SK-N-SH (cell line): ENCODE measurements around the gene TMEM97. TPM values are rescaled to one million over a fixed set of nuclear protein-coding genes. Genes with fewer than 3 reads are reported as not detected.

ENCODE experiments used
- CTCF ChIA-PET: fragments of 300-600, 350-600 bp; formaldehyde crosslinking; extraction: SDS; loops from one replicate; lab custom pipeline; 2021; lab: Yijun Ruan, JAX
- POLR2A ChIA-PET: fragments of 350-600 bp; sonication (Branson Sonifier 250); formaldehyde crosslinking; extraction: SDS; loops from one replicate; lab custom pipeline; 2020; ENCODE audit warnings: antibody characterized with exemption, inconsistent platforms; lab: Yijun Ruan, JAX
- DNase-seq: peaks from one replicate; pipeline ENCODE4 v3.0.0; 2012
- H2AFZ ChIP-seq: fragments of 200-600 bp; sonication (generic); 2 replicates; pipeline ENCODE4 v1.8.1; 2016; ENCODE audit warnings: antibody characterized with exemption, mild to moderate bottlenecking, low read depth
- H3F3A ChIP-seq: fragments of 200-600 bp; sonication (generic); replicated peaks from 2 replicates; pipeline ENCODE3; 2016; ENCODE audit warnings: antibody characterized with exemption, mild to moderate bottlenecking; ENCODE audit not compliant: insufficient read depth
- H3K27ac ChIP-seq, 2 experiments: fragments of 200-500 bp in 1 of 2; fragments of 200-600 bp in 1 of 2; sonication (Bioruptor generic) in 1 of 2; sonication (generic), shearing (Covaris generic) in 1 of 2; 2 replicates each; pipeline versions ENCODE4 v1.5.1 to v1.6.1; 2014 to 2016; ENCODE audit warnings: low read depth in 2 of 2, inconsistent platforms in 1 of 2, low read length in 1 of 2, mild to moderate bottlenecking in 1 of 2, mixed read lengths in 1 of 2
- H3K27me3 ChIP-seq: fragments of 200-600 bp; sonication (generic), shearing (Covaris generic); 2 replicates; pipeline ENCODE4 v1.6.1; 2016; ENCODE audit warnings: mixed run types; ENCODE audit not compliant: insufficient read depth
- H3K36me3 ChIP-seq, 2 experiments: fragments of 200-500 bp in 1 of 2; fragments of 200-600 bp in 1 of 2; sonication (Bioruptor generic) in 1 of 2; sonication (generic) in 1 of 2; replicated peaks in 1 of 2; 2 replicates each; pipeline versions ENCODE3 to v1.5.1; 2014 to 2016; ENCODE audit warnings: low read length in 1 of 2, mild to moderate bottlenecking in 1 of 2; ENCODE audit not compliant: insufficient read depth in 2 of 2, control insufficient read depth in 1 of 2
- H3K4me1 ChIP-seq, 2 experiments: fragments of 200-500 bp in 1 of 2; fragments of 200-600 bp in 1 of 2; sonication (Bioruptor generic) in 1 of 2; sonication (generic), shearing (Covaris generic) in 1 of 2; 2 replicates each; pipeline versions ENCODE4 v1.5.1 to v1.6.1; 2014 to 2016; ENCODE audit warnings: low read depth in 1 of 2, low read length in 1 of 2, mixed run types in 1 of 2; ENCODE audit not compliant: insufficient read depth in 2 of 2, control insufficient read depth in 1 of 2
- H3K4me2 ChIP-seq: fragments of 200-600 bp; sonication (generic), shearing (Covaris generic); 2 replicates; pipeline ENCODE4 v1.6.1; 2017; ENCODE audit warnings: mixed run types
- H3K4me3 ChIP-seq, 2 experiments: fragments of 200-500 bp in 1 of 2; fragments of 200-600 bp in 1 of 2; sonication (Bioruptor generic) in 1 of 2; sonication (generic), shearing (Covaris generic) in 1 of 2; 2 replicates each; pipeline versions ENCODE4 v1.5.1 to v1.8.1; 2014 to 2016; ENCODE audit warnings: low read depth in 2 of 2, inconsistent platforms in 1 of 2, low read length in 1 of 2, mild to moderate bottlenecking in 1 of 2, mixed read lengths in 1 of 2, moderate library complexity in 1 of 2
- H3K79me2 ChIP-seq: fragments of 200-600 bp; sonication (generic); 2 replicates; pipeline ENCODE4 v1.8.1; 2017; ENCODE audit warnings: mild to moderate bottlenecking; ENCODE audit not compliant: insufficient read depth
- H3K9ac ChIP-seq: fragments of 200-600 bp; sonication (generic); 2 replicates; pipeline ENCODE4 v1.6.1; 2017; ENCODE audit warnings: mixed run types
- H3K9me2 ChIP-seq: fragments of 200-600 bp; sonication (generic); 2 replicates; pipeline ENCODE4 v1.6.1; 2017; ENCODE audit warnings: mixed run types
- H3K9me3 ChIP-seq: fragments of 200-600 bp; sonication (generic); 2 replicates; pipeline ENCODE4 v1.6.1; 2017; ENCODE audit warnings: mixed run types, mild to moderate bottlenecking, moderate library complexity
- H4K20me1 ChIP-seq: fragments of 200-600 bp; sonication (generic); 2 replicates; pipeline ENCODE4 v1.6.1; 2017; ENCODE audit warnings: mild to moderate bottlenecking, mixed run types; ENCODE audit not compliant: insufficient read depth
- ELF1 ChIP-seq: IDR thresholded peaks from 2 replicates; pipeline ENCODE4 v1.4.0; 2012
- EP300 ChIP-seq, 2 experiments: IDR thresholded peaks; 2 replicates each; pipeline versions ENCODE4 v1.4.0 to v1.6.1; 2012; ENCODE audit warnings: borderline replicate concordance in 1 of 2, low read depth in 1 of 2, low read length in 1 of 2
- EZH2phosphoT487 ChIP-seq: fragments of 200-600 bp; sonication (generic); IDR thresholded peaks from 2 replicates; pipeline ENCODE4 v1.6.1; 2017; ENCODE audit warnings: low read depth, mixed run types, mild to moderate bottlenecking, antibody characterized with exemption, moderate library complexity, borderline replicate concordance
- FOSL2 ChIP-seq: IDR thresholded peaks from 2 replicates; pipeline ENCODE4 v1.4.0; 2012; ENCODE audit warnings: low read depth, mild to moderate bottlenecking, moderate library complexity, borderline replicate concordance
- FOXJ3 ChIP-seq: sonication (generic); formaldehyde crosslinking; IDR thresholded peaks from 2 replicates; pipeline ENCODE4 v1.5.1; 2020; ENCODE audit warnings: mild to moderate bottlenecking, missing genetic modification reagents
- GABPA ChIP-seq: IDR thresholded peaks from 2 replicates; pipeline ENCODE4 v1.4.0; 2012; ENCODE audit warnings: low read depth, mild to moderate bottlenecking
- GATA2 ChIP-seq: sonication (generic); formaldehyde crosslinking; IDR thresholded peaks from 2 replicates; pipeline ENCODE4 v1.5.0; 2020; ENCODE audit warnings: mild to moderate bottlenecking, missing genetic modification reagents
- IRF3 ChIP-seq: fragments of 150-350 bp; IDR thresholded peaks from 2 replicates; pipeline ENCODE4 v1.6.1; 2016; ENCODE audit warnings: mild to moderate bottlenecking, low read depth, low read length
- MAX ChIP-seq: IDR thresholded peaks from 2 replicates; pipeline ENCODE4 v1.4.0; 2012; ENCODE audit warnings: low read depth
- MXI1 ChIP-seq: IDR thresholded peaks from 2 replicates; pipeline ENCODE4 v1.6.1; 2012; ENCODE audit warnings: mild to moderate bottlenecking, low read depth, low read length, improper control_type of control experiment
- NFIC ChIP-seq: IDR thresholded peaks from 2 replicates; pipeline ENCODE4 v1.4.0; 2012; ENCODE audit warnings: borderline replicate concordance
- RFX5 ChIP-seq: IDR thresholded peaks from 2 replicates; pipeline ENCODE4 v1.6.1; 2012; ENCODE audit warnings: mild to moderate bottlenecking, improper control_type of control experiment, low read length
- RXRA ChIP-seq: IDR thresholded peaks from 2 replicates; pipeline ENCODE4 v1.4.0; 2012; ENCODE audit warnings: low read depth, mild to moderate bottlenecking, borderline replicate concordance
- SMC3 ChIP-seq: IDR thresholded peaks from 2 replicates; pipeline ENCODE4 v1.6.1; 2012; ENCODE audit warnings: low read depth, low read length, improper control_type of control experiment
- TAF1 ChIP-seq: IDR thresholded peaks from 2 replicates; pipeline ENCODE4 v1.6.1; 2012; ENCODE audit warnings: low read depth, mild to moderate bottlenecking, low read length, moderate library complexity, borderline replicate concordance
- TEAD4 ChIP-seq: IDR thresholded peaks from 2 replicates; pipeline ENCODE4 v1.4.0; 2012; ENCODE audit warnings: mild to moderate bottlenecking, borderline replicate concordance; ENCODE audit not compliant: insufficient read depth
- YY1 ChIP-seq: IDR thresholded peaks from 2 replicates; pipeline ENCODE4 v1.4.0; 2012; ENCODE audit warnings: low read depth, mild to moderate bottlenecking
- WGBS: methylation state at CpG from one replicate; pipeline ENCODE4 v1.1.6; 2017; ENCODE audit warnings: low lambda C conversion rate; 5-methylcytosine and 5-hydroxymethylcytosine counted together
- polyA plus RNA-seq, 3 experiments: library from polyadenylated mRNA; depleted of rRNA; stranded (reverse); fragments of >200 nt; gene quantifications; 2 replicates each; pipeline ENCODE4 v1.2.3, GENCODE V29; 2012
- TF ChIP-seq, protein P1 (sequence below): IDR thresholded peaks from 2 replicates; pipeline ENCODE4 v1.4.0; 2012; ENCODE audit warnings: low read depth, borderline replicate concordance
- TF ChIP-seq, protein P2 (sequence below): fragments of 200-600 bp; sonication (generic); IDR thresholded peaks from 2 replicates; pipeline ENCODE4 v1.6.1; 2017; ENCODE audit warnings: antibody characterized with exemption, mild to moderate bottlenecking, moderate library complexity
- TF ChIP-seq, protein P3 (sequence below): fragments of 150-350 bp; IDR thresholded peaks from 2 replicates; pipeline ENCODE4 v1.6.1; 2017; ENCODE audit warnings: antibody characterized with exemption, low read length, low read depth, borderline replicate concordance

TMEM97 gene
- polyA plus RNA-seq, 1 of the 3 experiments (the other 2 are of a cell fraction) = 8.6 TPM

GRCh38 chr17:28372945-28373274, 53.9 kb downstream of the TMEM97 start:
- Histone ChIP-seq H3K9me2 (no peaks in the 10 kb centered on the region), H2AFZ (no peak overlapping the region), H3K4me2 (peak overlapping the region; percentile 96), H3K9me3 (no peaks in the 10 kb centered on the region), H3K27me3 (no peaks in the 10 kb centered on the region), H3K79me2 (peaks cover 45% of the 10 kb centered on the region), H3K9ac (peak overlapping the region; percentile 81; the same call in 1 of the 2 replicates), H4K20me1 (peaks cover 36% of the 10 kb centered on the region), H3K27ac (peak overlapping the region in 1 of 2 experiments; percentile 90; a peak in 2 of 4 replicates), H3K4me1 (peaks cover 15 to 28% of the 10 kb centered on the region in 2 experiments), H3K4me3 (peak overlapping the region; percentile 60 to 84), H3F3A (peaks cover 15% of the 10 kb centered on the region), H3K36me3 (peaks cover 0 to 4% of the 10 kb centered on the region in 2 experiments)
- DNase-seq = peak; percentile 45
- ChIA-PET CTCF (no interaction called here), POLR2A (interaction anchor here (0.7 kb wide), 1 partner anchor 156 kb away, joined by 3 read pairs; no protein-coding TSS in a partner anchor)
- WGBS = 62% methylated on average over 6 of the region's 6 CpGs
- TF ChIP-seq EZH2phosphoT487 = no peak
- TF ChIP-seq, protein P1, sequence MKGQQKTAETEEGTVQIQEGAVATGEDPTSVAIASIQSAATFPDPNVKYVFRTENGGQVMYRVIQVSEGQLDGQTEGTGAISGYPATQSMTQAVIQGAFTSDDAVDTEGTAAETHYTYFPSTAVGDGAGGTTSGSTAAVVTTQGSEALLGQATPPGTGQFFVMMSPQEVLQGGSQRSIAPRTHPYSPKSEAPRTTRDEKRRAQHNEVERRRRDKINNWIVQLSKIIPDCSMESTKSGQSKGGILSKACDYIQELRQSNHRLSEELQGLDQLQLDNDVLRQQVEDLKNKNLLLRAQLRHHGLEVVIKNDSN = no peak
- TF ChIP-seq ELF1 = no peak
- no peak for TF ChIP-seq GATA2 (CRISPR knock-in tag)
- no peak for TF ChIP-seq FOSL2
- no peak for TF ChIP-seq GABPA
- no peak for TF ChIP-seq TAF1
- TF ChIP-seq, protein P2, sequence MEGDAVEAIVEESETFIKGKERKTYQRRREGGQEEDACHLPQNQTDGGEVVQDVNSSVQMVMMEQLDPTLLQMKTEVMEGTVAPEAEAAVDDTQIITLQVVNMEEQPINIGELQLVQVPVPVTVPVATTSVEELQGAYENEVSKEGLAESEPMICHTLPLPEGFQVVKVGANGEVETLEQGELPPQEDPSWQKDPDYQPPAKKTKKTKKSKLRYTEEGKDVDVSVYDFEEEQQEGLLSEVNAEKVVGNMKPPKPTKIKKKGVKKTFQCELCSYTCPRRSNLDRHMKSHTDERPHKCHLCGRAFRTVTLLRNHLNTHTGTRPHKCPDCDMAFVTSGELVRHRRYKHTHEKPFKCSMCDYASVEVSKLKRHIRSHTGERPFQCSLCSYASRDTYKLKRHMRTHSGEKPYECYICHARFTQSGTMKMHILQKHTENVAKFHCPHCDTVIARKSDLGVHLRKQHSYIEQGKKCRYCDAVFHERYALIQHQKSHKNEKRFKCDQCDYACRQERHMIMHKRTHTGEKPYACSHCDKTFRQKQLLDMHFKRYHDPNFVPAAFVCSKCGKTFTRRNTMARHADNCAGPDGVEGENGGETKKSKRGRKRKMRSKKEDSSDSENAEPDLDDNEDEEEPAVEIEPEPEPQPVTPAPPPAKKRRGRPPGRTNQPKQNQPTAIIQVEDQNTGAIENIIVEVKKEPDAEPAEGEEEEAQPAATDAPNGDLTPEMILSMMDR = no peak
- TF ChIP-seq YY1 = no peak
- TF ChIP-seq TEAD4 = no peak
- TF ChIP-seq IRF3 = no peak
- TF ChIP-seq, protein P3, sequence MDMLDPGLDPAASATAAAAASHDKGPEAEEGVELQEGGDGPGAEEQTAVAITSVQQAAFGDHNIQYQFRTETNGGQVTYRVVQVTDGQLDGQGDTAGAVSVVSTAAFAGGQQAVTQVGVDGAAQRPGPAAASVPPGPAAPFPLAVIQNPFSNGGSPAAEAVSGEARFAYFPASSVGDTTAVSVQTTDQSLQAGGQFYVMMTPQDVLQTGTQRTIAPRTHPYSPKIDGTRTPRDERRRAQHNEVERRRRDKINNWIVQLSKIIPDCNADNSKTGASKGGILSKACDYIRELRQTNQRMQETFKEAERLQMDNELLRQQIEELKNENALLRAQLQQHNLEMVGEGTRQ = no peak
- TF ChIP-seq SMC3 = no peak
- TF ChIP-seq MXI1 = no peak
- no peak for TF ChIP-seq RXRA
- no peak for TF ChIP-seq NFIC
- TF ChIP-seq MAX = no peak
- no peak for TF ChIP-seq FOXJ3 (CRISPR knock-in tag)
- TF ChIP-seq RFX5 = no peak
- no peak for TF ChIP-seq EP300 (IDR thresholded peaks at IDR 0.05; ENCODE audit: borderline replicate concordance in 1 of 2, low read depth in 1 of 2, low read length in 1 of 2)

Other genes starting within 250 kb of the TMEM97 start
- 73.9 and 75.6 TPM in 2 replicates for gene IFT20, start 16.3 kb downstream of the TMEM97 start, polyA plus RNA-seq (2012; rRNA removed)
- 52.0 and 58.0 TPM in 2 replicates for gene TNFAIP1, start 16.6 kb downstream of the TMEM97 start, polyA plus RNA-seq (2012; rRNA removed)
- gene POLDIP2, start 38.3 kb downstream of the TMEM97 start, polyA plus RNA-seq (2012; rRNA removed) = 96.1 and 98.1 TPM in 2 replicates
- not detected in 2 replicates for gene SEBOX, start 46.0 kb downstream of the TMEM97 start, polyA plus RNA-seq (2012; rRNA removed)
- 1.2 and 1.6 TPM in 2 replicates for gene VTN, start 51.1 kb downstream of the TMEM97 start, polyA plus RNA-seq (2012; rRNA removed)
- gene SARM1, start 52.5 kb downstream of the TMEM97 start, polyA plus RNA-seq (2012; rRNA removed) = 17.4 and 17.9 TPM in 2 replicates
- 4.2 and 4.3 TPM in 2 replicates for gene SLC46A1, start 87.0 kb downstream of the TMEM97 start, polyA plus RNA-seq (2012; rRNA removed)
- gene SLC13A2, start 154.4 kb downstream of the TMEM97 start, polyA plus RNA-seq (2012; rRNA removed) = not detected in 2 replicates
- gene FOXN1, start 187.1 kb downstream of the TMEM97 start, polyA plus RNA-seq (2012; rRNA removed) = not detected in 2 replicates
- gene UNC119, start 233.4 kb downstream of the TMEM97 start, polyA plus RNA-seq (2012; rRNA removed) = 89.9 and 106 TPM in 2 replicates